Transverse colon (tissue), 3 donors: ENCODE results near the gene JSRP1.

ENCODE experiments used
- CTCF ChIP-seq, 5 experiments: fragments of 200-600 bp in 3 of 5; fragments of 450-650 bp in 2 of 5; sonication (generic) in 3 of 5; IDR thresholded peaks; 1 replicate in 2 of 5; 2 replicates in 3 of 5; pipeline ENCODE4 v1.5.1; 2016 to 2017; ENCODE audit warnings: antibody characterized with exemption in 5 of 5, inconsistent platforms in 3 of 5, mild to moderate bottlenecking in 2 of 5, moderate library complexity in 1 of 5
- EP300 ChIP-seq: sonication (generic); formaldehyde crosslinking; IDR thresholded peaks from one replicate; pipeline ENCODE4 v1.6.1; 2017; ENCODE audit warnings: antibody characterized with exemption, low read depth

GRCh38 chr19:2223959-2224358, 32.3 kb downstream of the JSRP1 start:
- TF ChIP-seq CTCF (IDR thresholded peaks at IDR 0.05) (no peak), EP300 (no peak)
